NCI-H1092 (cell line): ENCODE data around the gene RXFP4.
A peak's percentile ranks its signal among the peaks of the same experiment; 100 is the strongest.
"Not testable (repeated sequence)": the region's sequence is repeated elsewhere in the genome, so short reads cannot be mapped to it uniquely, and the experiment has no call there.

Experiments
- DNase-seq: peaks from one replicate; lab custom pipeline; 2025; lab: John Stamatoyannopoulos, UW

Gene RXFP4

GRCh38 chr1:155940993-155941844 is at the start of gene RXFP4:
RXFP4 (plus strand) TSS chr1:155941638; CDS start chr1:155941710, 72 bp downstream.
- DNase-seq: no peak

- no peak for DNase-seq
Observed at GRCh38 chr1:155892796-155893195, 48.6 kb upstream of the RXFP4 start.

GRCh38 chr1:155893389-155894142 is 47.9 kb upstream of the RXFP4 start:
- no peak for DNase-seq

- DNase-seq: not testable (repeated sequence)
Observed at GRCh38 chr1:155895617-155896016, 45.8 kb upstream of the RXFP4 start.

GRCh38 chr1:155896476-155896875 is 45.0 kb upstream of the RXFP4 start:
- not testable (repeated sequence) for DNase-seq

- DNase-seq: no peak
Observed at GRCh38 chr1:155897746-155898145, 43.7 kb upstream of the RXFP4 start.

- DNase-seq: no peak
Observed at GRCh38 chr1:155898888-155899287, 42.5 kb upstream of the RXFP4 start.

- DNase-seq: no peak
Observed at GRCh38 chr1:155899683-155900082, 41.8 kb upstream of the RXFP4 start.

- no peak for DNase-seq
Observed at GRCh38 chr1:155900161-155900560, 41.3 kb upstream of the RXFP4 start.

- no peak for DNase-seq
Observed at GRCh38 chr1:155904261-155904660, 37.2 kb upstream of the RXFP4 start.

- no peak for DNase-seq
Observed at GRCh38 chr1:155909894-155910293, 31.5 kb upstream of the RXFP4 start.

GRCh38 chr1:155910621-155911121 is 30.8 kb upstream of the RXFP4 start:
- peak; percentile 25 for DNase-seq

- peak; percentile 72 for DNase-seq
Observed at GRCh38 chr1:155911156-155912055, 30.0 kb upstream of the RXFP4 start, which contains the start of gene RIT1. RIT1 (minus strand) TSS chr1:155911349; CDS start chr1:155910761, 588 bp downstream.

GRCh38 chr1:155912056-155912536 is 29.3 kb upstream of the RXFP4 start:
- DNase-seq: no peak

GRCh38 chr1:155913969-155914757 is 27.3 kb upstream of the RXFP4 start:
- DNase-seq: no peak

- DNase-seq: no peak
Observed at GRCh38 chr1:155918660-155919059, 22.8 kb upstream of the RXFP4 start.

- DNase-seq: no peak
Observed at GRCh38 chr1:155919801-155920200, 21.6 kb upstream of the RXFP4 start.

GRCh38 chr1:155920717-155921116 is 20.7 kb upstream of the RXFP4 start:
- DNase-seq: no peak

GRCh38 chr1:155925506-155925905 is 15.9 kb upstream of the RXFP4 start:
- no peak for DNase-seq

GRCh38 chr1:155929057-155929456 is 12.4 kb upstream of the RXFP4 start:
- no peak for DNase-seq

- not testable (repeated sequence) for DNase-seq
Observed at GRCh38 chr1:155930725-155931124, 10.7 kb upstream of the RXFP4 start.
